A673 (cell line): ENCODE data around the gene MYLK2. TPM values are rescaled to one million over a fixed set of nuclear protein-coding genes. Genes with fewer than 3 reads are reported as not detected.

ENCODE experiments used
- BruUV-seq: library from RNA; stranded (reverse); fragments of 400-500 nt; replicated peaks from 2 replicates; lab custom pipeline; 2021; lab: Mats Ljungman, UMichigan
- CTCF ChIA-PET: fragments of 300-600 bp; sonication (Branson Sonifier 250); formaldehyde crosslinking; loops from one replicate; lab custom pipeline; 2022; ENCODE audit warnings: antibody characterized with exemption; lab: Charles Lee
- POLR2A ChIA-PET: fragments of 300-600 bp; sonication (Branson Sonifier 250); formaldehyde crosslinking; loops from one replicate; lab custom pipeline; 2022; ENCODE audit warnings: antibody characterized with exemption; ENCODE audit not compliant: low non-redundant PET; lab: Charles Lee
- DNase-seq: peaks from one replicate; pipeline ENCODE4 v3.0.0-alpha.2; 2015; ENCODE audit warnings: low spot score
- H3K27ac ChIP-seq: fragments of 200-600 bp; sonication (generic); 2 replicates; pipeline ENCODE4 v1.5.1; 2016; ENCODE audit warnings: mixed run types, low read depth, mild to moderate bottlenecking, mixed read lengths, antibody characterized with exemption, low read length; ENCODE audit not compliant: poor library complexity, severe bottlenecking
- H3K27me3 ChIP-seq: fragments of 200-600 bp; sonication (generic); replicated peaks from 2 replicates; pipeline ENCODE4 v1.6.1; 2017; ENCODE audit warnings: mixed run types, low read depth, mild to moderate bottlenecking, mixed read lengths, antibody characterized with exemption, low read length; ENCODE audit not compliant: insufficient read depth, poor library complexity
- H3K36me3 ChIP-seq: fragments of 200-600 bp; sonication (generic); 2 replicates; pipeline ENCODE4 v1.6.1; 2016; ENCODE audit warnings: mixed run types, mild to moderate bottlenecking, mixed read lengths, antibody characterized with exemption, low read length; ENCODE audit not compliant: insufficient read depth, poor library complexity, severe bottlenecking
- H3K4me1 ChIP-seq: fragments of 200-600 bp; sonication (generic); 2 replicates; pipeline ENCODE4 v1.6.1; 2017; ENCODE audit warnings: mixed run types, mild to moderate bottlenecking, mixed read lengths, antibody characterized with exemption, low read length; ENCODE audit not compliant: insufficient read depth, poor library complexity, severe bottlenecking
- H3K4me3 ChIP-seq: fragments of 200-600 bp; sonication (generic); 2 replicates; pipeline ENCODE4 v1.5.1; 2016; ENCODE audit warnings: low read depth, mixed run types, mild to moderate bottlenecking, mixed read lengths, low read length; ENCODE audit not compliant: poor library complexity, severe bottlenecking
- H3K9me3 ChIP-seq: fragments of 200-600 bp; sonication (generic); 2 replicates; pipeline ENCODE4 v1.6.1; 2016; ENCODE audit warnings: mixed run types, low read depth, mild to moderate bottlenecking, mixed read lengths, antibody characterized with exemption, low read length; ENCODE audit not compliant: poor library complexity, severe bottlenecking
- EZH2 ChIP-seq: fragments of 200-600 bp; sonication (generic); IDR thresholded peaks from 2 replicates; pipeline ENCODE4 v1.6.1; 2017; ENCODE audit warnings: borderline replicate concordance, low read depth, mild to moderate bottlenecking, mixed read lengths, antibody characterized with exemption, low read length; ENCODE audit not compliant: poor library complexity, severe bottlenecking
- intact Hi-C: fragments of 100-400 bp; cut with micrococcal nuclease; formaldehyde crosslinking; loops from one replicate; pipeline ENCODE4 v1.10.0; 2022; ENCODE audit not compliant: unreplicated experiment
- total RNA-seq: library from RNA; stranded (reverse); gene quantifications from 2 replicates; pipeline ENCODE4 v1.2.3, GENCODE V29; 2021
- TF ChIP-seq, protein P1 (sequence below): fragments of 300-800, 200-600 bp; sonication (generic); conservative IDR thresholded peaks from 2 replicates; pipeline ENCODE4 v1.5.1; 2017; ENCODE audit warnings: low read depth, mild to moderate bottlenecking, antibody characterized with exemption, low read length, moderate library complexity, mixed read lengths

MYLK2 gene
- total RNA-seq, 1 experiment from 2014 or later, result 1.3 TPM

DNA sequence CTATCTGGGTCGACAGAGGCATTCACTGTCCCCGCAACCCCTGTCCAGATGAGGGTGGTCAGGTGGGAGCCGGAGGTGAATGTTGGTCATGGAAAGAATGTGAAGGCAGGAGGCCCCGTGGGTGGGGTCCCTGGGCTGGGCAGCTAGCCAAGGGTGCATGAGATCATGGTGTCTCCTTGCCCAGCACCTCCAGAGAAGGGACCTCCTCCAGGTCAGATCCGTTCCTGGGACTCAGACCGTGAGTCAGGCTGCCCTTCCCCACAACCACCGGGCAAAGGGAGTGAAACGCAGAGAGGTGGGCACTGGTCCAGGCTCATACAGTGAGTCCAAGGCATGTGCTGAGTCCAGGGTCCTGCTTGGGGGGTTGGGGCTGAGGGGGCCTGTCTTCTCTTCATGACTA is 22.8 kb downstream of the MYLK2 start:
- H3K36me3 ChIP-seq, result no peaks in the 10 kb centered on the region
- H3K4me1 ChIP-seq, result no peaks in the 10 kb centered on the region
- no TSS peak for BruUV-seq
- intact Hi-C loops, result no loop called here
- H3K27ac ChIP-seq, result no peak overlapping the region
- TF ChIP-seq, protein P1, sequence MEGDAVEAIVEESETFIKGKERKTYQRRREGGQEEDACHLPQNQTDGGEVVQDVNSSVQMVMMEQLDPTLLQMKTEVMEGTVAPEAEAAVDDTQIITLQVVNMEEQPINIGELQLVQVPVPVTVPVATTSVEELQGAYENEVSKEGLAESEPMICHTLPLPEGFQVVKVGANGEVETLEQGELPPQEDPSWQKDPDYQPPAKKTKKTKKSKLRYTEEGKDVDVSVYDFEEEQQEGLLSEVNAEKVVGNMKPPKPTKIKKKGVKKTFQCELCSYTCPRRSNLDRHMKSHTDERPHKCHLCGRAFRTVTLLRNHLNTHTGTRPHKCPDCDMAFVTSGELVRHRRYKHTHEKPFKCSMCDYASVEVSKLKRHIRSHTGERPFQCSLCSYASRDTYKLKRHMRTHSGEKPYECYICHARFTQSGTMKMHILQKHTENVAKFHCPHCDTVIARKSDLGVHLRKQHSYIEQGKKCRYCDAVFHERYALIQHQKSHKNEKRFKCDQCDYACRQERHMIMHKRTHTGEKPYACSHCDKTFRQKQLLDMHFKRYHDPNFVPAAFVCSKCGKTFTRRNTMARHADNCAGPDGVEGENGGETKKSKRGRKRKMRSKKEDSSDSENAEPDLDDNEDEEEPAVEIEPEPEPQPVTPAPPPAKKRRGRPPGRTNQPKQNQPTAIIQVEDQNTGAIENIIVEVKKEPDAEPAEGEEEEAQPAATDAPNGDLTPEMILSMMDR, result no peak
- no peak for TF ChIP-seq EZH2
- H3K9me3 ChIP-seq, result no peaks in the 10 kb centered on the region
- H3K4me3 ChIP-seq, result no peak overlapping the region
- H3K27me3 ChIP-seq, result no peaks in the 10 kb centered on the region
- CTCF ChIA-PET, result no interaction called here
- no peak for DNase-seq
- POLR2A ChIA-PET, result no interaction called here

DNA sequence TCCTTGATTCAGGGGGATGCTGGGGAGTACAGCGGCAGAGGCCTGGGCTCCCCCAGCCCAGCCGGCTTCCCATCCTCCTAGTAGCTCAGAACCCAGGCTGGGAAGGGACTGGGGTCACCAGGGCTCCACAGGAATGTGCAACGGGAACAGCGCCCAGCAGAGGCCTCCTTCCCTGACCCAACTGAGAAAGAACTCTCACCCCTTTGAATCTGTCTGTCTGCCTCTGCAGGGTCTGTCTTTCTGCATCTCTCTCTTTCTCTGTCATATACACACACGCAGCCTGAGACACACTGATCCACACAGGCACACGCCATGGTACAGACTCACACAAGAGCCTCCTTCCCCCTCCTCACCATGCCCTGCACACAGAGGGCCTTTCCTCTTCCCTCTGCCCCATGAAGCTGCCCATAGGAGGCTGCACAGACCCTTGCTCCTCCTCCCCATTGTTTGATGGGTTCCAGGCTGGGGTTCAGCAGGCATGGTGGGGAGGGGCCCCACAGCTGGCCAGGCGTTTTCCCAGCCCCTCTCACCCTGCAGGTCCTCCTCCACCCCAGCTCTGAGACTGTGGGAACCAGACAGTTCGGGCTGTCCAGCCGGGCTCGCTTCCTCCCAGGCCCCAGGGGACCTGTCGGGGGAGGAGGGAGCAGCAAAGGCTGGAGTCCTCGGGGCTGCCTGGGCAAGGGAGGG is 23.5 kb downstream of the MYLK2 start:
- Histone ChIP-seq H3K9me3 (no peaks in the 10 kb centered on the region), H3K36me3 (no peaks in the 10 kb centered on the region), H3K4me3 (no peak overlapping the region), H3K27ac (no peak overlapping the region), H3K4me1 (no peaks in the 10 kb centered on the region), H3K27me3 (peaks cover 1% of the 10 kb centered on the region)
- no TSS peak for BruUV-seq
- no peak for DNase-seq
- ChIA-PET POLR2A (no interaction called here), CTCF (interaction anchor here (0.5 kb wide), 1 partner anchor 10 kb away, joined by 3 read pairs; no protein-coding TSS in a partner anchor)
- intact Hi-C loops, result no loop called here
- no peak for TF ChIP-seq EZH2
- TF ChIP-seq, protein P1, result no peak

- no peaks in the 10 kb centered on the region for H3K36me3 ChIP-seq
- no peak for TF ChIP-seq EZH2
- TF ChIP-seq, protein P1, result no peak
- DNase-seq, result no peak
- intact Hi-C loops, result no loop called here
- no peaks in the 10 kb centered on the region for H3K9me3 ChIP-seq
- BruUV-seq, result no TSS peak
- no peaks in the 10 kb centered on the region for H3K4me1 ChIP-seq
- ChIA-PET CTCF (interaction anchor here (0.5 kb wide), 1 partner anchor 9 kb away, joined by 3 read pairs; no protein-coding TSS in a partner anchor), POLR2A (no interaction called here)
- H3K27me3 ChIP-seq, result peaks cover 4% of the 10 kb centered on the region
- no peak overlapping the region for H3K4me3 ChIP-seq
- H3K27ac ChIP-seq, result no peak overlapping the region
These were observed 24.1 kb downstream of the MYLK2 start for GRCh38 chr20:31843288-31843687.
